ENCODE data around the gene PSORS1C2.
A peak's percentile ranks its signal among the peaks of the same experiment; 100 is the strongest.
"Not testable (repeated sequence)": the region's sequence is repeated elsewhere in the genome, so short reads cannot be mapped to it uniquely, and the experiment has no call there.

PSORS1C2 gene

GRCh38 chr6:31138982-31139381 is at the start of gene PSORS1C2:
PSORS1C2 (minus strand) TSS chr6:31139066; CDS start chr6:31139026, 40 bp downstream.
- DNase-seq = no peak

GRCh38 chr6:31187780-31188194 is 48.9 kb upstream of the PSORS1C2 start:
- DNase-seq = no peak

GRCh38 chr6:31186052-31186734 is 47.3 kb upstream of the PSORS1C2 start:
- DNase-seq = no peak

GRCh38 chr6:31185695-31186051 is 46.8 kb upstream of the PSORS1C2 start:
- not testable (repeated sequence) for DNase-seq

GRCh38 chr6:31183859-31184258 is 45.0 kb upstream of the PSORS1C2 start:
- DNase-seq = not testable (repeated sequence)

- not testable (repeated sequence) for DNase-seq
Measured at GRCh38 chr6:31183287-31183686, 44.4 kb upstream of the PSORS1C2 start.

- DNase-seq = no peak
Measured at GRCh38 chr6:31180500-31180899, 41.6 kb upstream of the PSORS1C2 start.

- DNase-seq = no peak
Measured at GRCh38 chr6:31179896-31180295, 41.0 kb upstream of the PSORS1C2 start.

- DNase-seq = no peak
Measured at GRCh38 chr6:31179042-31179386, 40.1 kb upstream of the PSORS1C2 start.

GRCh38 chr6:31178143-31179041 is 39.5 kb upstream of the PSORS1C2 start:
- DNase-seq = no peak

GRCh38 chr6:31175971-31176370 is 37.1 kb upstream of the PSORS1C2 start:
- no peak for DNase-seq

GRCh38 chr6:31174378-31174777 is 35.5 kb upstream of the PSORS1C2 start:
- no peak for DNase-seq

- DNase-seq = no peak
Measured at GRCh38 chr6:31173406-31173805, 34.5 kb upstream of the PSORS1C2 start.

GRCh38 chr6:31172973-31173384 is 34.1 kb upstream of the PSORS1C2 start:
- no peak for DNase-seq

- DNase-seq = no peak
Measured at GRCh38 chr6:31171931-31172905, 33.4 kb upstream of the PSORS1C2 start.

GRCh38 chr6:31170987-31171671 is 32.3 kb upstream of the PSORS1C2 start:
- DNase-seq = no peak

- no peak for DNase-seq
Measured at GRCh38 chr6:31170600-31170881, 31.7 kb upstream of the PSORS1C2 start, which contains the start of gene POU5F1. POU5F1 (minus strand) TSS chr6:31170682; CDS start chr6:31170620, 62 bp downstream.

GRCh38 chr6:31169858-31170599 is 31.2 kb upstream of the PSORS1C2 start:
- not testable (repeated sequence) for DNase-seq

- peak; percentile 56 for DNase-seq
Measured at GRCh38 chr6:31169123-31169857, 30.4 kb upstream of the PSORS1C2 start.

GRCh38 chr6:31168606-31169005 is 29.7 kb upstream of the PSORS1C2 start:
- DNase-seq = peak; percentile 44

GRCh38 chr6:31165986-31166385 is 27.1 kb upstream of the PSORS1C2 start:
- DNase-seq = no peak
